ENCODE measurements around the gene SLFN13.
"Not testable (repeated sequence)": the region's sequence is repeated elsewhere in the genome, so short reads cannot be mapped to it uniquely, and the experiment has no call there.

The SLFN13 gene, protein sequence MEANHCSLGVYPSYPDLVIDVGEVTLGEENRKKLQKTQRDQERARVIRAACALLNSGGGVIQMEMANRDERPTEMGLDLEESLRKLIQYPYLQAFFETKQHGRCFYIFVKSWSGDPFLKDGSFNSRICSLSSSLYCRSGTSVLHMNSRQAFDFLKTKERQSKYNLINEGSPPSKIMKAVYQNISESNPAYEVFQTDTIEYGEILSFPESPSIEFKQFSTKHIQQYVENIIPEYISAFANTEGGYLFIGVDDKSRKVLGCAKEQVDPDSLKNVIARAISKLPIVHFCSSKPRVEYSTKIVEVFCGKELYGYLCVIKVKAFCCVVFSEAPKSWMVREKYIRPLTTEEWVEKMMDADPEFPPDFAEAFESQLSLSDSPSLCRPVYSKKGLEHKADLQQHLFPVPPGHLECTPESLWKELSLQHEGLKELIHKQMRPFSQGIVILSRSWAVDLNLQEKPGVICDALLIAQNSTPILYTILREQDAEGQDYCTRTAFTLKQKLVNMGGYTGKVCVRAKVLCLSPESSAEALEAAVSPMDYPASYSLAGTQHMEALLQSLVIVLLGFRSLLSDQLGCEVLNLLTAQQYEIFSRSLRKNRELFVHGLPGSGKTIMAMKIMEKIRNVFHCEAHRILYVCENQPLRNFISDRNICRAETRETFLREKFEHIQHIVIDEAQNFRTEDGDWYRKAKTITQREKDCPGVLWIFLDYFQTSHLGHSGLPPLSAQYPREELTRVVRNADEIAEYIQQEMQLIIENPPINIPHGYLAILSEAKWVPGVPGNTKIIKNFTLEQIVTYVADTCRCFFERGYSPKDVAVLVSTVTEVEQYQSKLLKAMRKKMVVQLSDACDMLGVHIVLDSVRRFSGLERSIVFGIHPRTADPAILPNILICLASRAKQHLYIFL

GRCh38 chr17:35448214-35448898, at the start of gene SLFN13:
SLFN13 (minus strand) TSS chr17:35448766; CDS start chr17:35445680, 3,086 bp downstream.
- no peak for FAIRE-seq

DNA sequence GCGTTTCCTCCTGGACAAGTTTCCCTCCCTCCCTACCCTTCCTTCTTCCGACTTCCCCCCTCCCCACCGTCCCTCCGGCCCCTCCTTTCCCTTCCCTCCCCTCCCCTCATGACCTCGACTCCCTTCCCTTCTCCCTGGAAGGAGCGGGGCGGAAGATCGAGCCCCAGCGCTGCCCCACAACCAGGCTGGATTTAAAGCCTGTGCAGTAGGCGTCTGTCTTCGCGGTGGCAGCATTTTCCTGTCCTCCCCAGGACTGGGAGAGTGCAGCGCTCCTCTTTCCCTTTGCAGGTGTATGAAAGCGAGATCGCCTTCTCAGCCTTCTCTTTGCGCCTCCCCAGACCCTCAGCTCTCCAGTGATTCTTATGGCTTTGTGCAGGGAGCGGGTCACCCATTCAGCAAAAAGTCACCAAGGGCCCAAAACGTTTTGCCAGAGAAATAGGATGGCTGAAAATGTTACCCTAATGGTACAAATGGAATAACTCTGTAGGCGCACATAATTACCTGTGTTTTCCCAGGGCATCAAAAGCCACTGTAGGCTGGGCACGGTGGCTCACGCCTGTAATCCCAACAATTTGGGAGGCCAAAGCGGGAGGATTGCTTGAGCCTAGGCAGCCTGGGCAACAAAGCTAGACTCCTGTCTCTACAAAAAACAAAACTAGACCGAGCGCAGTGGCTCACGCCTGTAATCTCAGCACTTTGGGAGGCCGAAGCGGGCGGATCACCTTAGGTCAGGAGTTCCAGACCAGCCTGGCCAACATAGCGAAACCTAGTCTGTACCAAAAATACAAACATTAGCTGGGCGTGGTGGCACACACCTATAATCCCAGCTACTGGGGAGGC, 48.1 kb upstream of the SLFN13 start:
- no peak for FAIRE-seq

DNA sequence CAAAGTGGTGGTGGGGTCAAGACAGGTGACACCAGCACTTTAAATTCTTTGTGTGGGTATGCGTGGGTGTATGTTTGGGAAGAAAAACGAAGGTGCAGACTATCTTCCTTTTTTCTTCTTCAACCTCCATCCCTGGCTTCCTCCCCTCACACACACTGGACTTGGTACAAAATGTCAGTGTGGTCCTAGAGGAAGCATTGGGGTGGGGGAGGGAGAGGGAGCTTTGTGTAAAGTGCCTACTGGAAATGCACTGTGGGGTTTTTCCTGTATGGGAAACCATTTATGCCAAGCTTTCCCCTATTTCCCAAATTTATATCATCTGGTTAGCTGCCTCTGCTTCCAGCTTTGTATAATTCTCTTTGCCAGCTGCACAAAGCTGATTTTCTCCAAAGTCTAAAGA, 44.5 kb upstream of the SLFN13 start:
- no peak for FAIRE-seq

DNA sequence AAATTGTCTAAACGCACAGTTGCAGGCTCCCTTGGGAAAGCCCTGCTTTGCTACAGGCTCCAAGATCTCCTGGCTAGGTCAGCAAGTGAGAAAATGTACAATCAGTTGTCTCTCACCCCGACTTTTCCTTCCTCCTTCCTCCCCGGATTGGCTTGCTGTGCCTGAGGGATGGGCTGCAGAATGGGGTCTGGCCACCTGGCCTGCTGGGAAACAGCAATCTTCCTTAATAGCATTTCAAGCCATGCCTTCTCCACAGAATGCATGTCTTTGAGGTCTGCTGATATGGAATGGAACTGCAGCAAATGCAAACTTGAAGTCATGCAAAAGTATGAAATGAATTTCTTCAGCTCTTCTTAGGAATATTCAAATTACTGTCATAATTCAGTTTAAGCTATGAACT, 42.9 kb upstream of the SLFN13 start:
- no peak for FAIRE-seq

DNA sequence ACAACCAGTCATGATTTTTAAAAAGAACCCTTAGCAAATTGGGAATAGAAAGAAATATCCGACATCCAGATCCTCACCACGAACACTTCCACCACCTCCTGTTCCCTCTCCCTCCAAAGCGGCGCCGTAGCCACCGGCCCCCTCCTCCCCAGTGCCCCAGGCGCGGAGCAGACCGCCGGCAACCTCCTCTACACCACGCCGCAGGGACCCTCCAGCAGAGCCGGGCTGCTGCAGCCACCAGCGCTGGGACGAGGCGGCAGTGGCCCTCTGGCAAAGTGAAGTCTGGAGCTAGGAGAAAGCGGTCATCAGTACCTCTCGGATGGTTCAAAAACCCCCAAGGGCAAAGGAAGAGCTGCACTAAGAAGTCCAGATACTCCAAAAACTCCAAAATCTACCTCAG, 41.4 kb upstream of the SLFN13 start:
- FAIRE-seq: no peak

DNA sequence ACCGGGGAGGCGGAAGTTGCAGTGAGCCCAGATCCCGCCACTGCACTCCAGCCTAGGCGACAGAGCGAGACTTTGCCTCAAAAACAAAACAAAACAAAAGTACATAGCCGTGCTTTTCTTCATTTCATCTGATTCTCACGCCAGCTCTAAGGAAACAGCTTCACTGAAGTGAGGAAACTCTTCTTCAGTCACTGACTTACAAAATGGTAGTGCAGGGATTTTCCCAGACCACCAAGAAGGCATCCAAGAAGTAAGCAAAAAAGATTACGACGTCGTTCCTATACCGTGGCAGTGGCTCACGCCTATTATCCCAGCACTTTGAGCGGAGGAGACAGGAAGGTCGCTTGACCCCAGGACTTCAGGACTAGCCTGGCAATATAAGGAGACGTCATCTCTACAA, 40.4 kb upstream of the SLFN13 start:
- FAIRE-seq: no peak

DNA sequence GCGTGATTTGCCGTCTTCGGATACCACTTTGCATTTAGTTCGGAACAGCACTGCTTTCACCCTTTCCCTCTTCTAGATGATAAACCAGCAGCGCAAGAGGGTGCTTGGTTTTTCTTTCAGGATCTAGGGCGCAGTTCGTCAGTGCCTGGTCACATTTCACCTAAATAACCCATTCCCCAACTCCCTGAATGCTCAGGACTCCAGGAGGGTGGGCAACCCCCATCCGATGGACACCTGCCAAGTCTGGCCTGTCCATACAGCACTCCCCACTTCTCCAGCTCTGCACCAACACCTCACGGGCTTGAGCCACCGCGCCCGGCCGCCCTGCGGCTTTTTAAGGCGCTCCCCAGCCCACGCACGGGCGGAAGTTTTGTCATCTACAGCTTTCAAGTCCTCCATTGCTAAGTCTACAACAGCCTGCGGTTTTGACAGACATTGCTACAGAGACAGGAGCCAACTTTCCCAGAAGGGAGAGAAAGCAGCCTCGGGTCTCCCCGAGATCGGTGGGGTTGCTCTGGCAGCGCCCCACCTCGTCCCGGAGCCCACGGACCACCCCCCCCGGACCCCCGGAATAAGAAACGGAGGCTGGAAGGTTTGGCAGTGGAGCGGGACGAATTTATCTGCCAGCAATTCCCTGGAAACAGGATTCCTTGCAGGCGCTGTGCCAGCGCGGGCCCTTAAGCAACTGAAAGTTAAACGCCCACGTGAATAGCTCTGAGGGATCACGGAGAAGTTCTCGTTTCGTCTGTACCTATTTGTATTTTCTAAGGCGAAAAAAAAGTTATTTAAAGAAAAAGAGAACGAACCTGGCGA, 38.6 kb upstream of the SLFN13 start:
- no peak for FAIRE-seq

- FAIRE-seq: no peak
These were observed 30.7 kb upstream of the SLFN13 start for GRCh38 chr17:35479271-35479670.

- FAIRE-seq: no peak
These were observed 28.7 kb upstream of the SLFN13 start for GRCh38 chr17:35477248-35477647.

GRCh38 chr17:35476283-35476820, 27.8 kb upstream of the SLFN13 start:
- FAIRE-seq: no peak

DNA sequence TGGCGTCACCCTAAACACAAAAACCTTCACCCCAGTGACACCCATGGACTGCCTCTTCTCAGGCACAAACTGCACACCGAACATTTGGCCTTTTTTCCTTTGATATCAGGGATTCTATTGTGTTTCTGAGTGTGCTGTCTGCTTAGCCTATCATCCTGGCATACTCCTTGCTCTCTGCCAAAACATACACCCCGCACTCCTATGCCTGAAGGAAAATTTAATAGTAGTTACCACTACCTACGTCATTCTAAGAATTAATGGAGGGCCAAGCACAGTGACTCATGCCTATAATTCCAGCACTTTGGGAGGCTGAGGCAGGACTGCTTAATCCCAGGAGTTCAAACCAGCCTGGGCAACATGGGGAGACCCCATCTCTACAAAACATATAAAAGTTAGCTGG, 19.9 kb upstream of the SLFN13 start:
- no peak for FAIRE-seq

- FAIRE-seq: no peak
These were observed 19.3 kb upstream of the SLFN13 start for GRCh38 chr17:35467824-35468223.

DNA sequence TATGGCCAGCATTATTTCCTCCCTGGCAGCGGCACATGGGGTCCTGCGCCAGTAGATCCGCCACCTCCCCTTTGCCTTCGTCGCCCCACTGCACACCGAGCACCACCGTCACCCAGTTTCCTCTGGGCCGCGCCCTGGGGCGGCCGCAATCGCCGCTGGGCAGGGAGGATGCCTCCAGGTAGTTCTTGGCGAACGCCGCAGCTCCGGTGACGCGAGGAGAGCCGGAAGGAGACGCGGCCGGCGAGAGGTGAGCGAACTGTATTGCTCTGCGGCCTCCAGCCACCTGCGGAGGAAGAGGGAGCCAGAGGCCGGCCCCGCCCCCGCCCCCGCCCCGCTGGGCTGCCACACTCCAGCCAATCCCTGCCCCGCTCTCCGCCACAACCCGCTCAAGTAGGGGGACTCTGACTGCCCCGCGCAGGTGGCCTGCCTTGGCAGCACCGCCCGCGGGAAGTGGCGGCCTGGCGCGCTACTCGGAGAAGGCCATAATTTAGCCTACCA, 11.8 kb upstream of the SLFN13 start:
- no peak for FAIRE-seq

DNA sequence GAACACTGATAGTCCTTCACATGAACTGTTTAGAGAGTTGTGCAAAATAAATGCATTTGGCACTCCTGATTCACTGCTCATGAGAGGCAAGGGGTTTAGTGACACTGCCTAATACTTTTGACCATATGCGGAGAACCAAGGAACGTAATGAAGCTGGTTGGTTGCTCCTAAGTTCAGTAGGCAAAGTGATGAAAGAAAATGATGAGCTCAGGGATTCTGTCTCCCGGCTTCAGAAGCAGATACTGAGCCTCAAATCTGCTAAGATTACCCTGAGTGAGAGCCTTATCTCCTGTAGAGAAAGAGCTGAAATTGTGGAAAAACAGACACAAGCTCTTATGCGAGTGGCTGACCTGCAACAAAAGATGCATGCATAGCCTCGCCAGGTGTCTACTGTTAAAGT, 5.5 kb upstream of the SLFN13 start:
- not testable (repeated sequence) for FAIRE-seq

DNA sequence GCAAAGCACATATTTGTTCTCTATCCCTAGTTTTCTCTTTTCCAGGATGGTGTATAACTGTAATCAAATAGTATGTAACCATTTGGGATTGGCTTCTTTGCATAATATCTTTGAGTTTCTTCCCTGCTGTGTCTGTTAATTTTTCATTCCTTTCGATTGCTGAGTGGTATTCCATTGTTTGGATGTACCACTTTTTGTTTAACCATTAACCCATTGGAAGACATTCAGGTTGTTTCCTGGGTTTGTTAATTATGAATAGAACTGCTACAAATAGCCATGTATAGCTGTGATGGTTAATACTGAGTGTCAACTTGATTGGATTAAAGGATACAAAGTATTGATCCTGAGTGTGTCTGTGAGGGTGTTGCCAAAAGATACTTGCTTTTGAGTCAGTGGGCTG, 4.6 kb upstream of the SLFN13 start:
- no peak for FAIRE-seq

GRCh38 chr17:35449371-35449931, 885 bp upstream of the SLFN13 start:
- FAIRE-seq: no peak

DNA sequence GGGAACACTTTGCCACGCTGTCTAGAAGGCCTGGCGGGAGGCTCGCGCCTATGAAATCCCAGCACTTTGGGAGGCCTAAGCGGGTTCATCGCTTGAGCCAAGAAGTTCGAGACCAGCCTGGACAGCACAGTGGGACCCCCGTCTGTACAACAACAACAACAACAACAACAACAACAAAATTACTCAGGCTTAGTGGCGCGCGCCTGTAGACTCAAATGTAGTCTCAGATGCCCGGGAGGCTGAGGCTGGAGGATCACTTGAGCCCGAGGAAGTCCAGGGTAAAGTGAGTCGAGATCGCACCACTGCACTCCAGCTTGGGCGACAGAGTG, 297 bp upstream of the SLFN13 start:
- no peak for FAIRE-seq

DNA sequence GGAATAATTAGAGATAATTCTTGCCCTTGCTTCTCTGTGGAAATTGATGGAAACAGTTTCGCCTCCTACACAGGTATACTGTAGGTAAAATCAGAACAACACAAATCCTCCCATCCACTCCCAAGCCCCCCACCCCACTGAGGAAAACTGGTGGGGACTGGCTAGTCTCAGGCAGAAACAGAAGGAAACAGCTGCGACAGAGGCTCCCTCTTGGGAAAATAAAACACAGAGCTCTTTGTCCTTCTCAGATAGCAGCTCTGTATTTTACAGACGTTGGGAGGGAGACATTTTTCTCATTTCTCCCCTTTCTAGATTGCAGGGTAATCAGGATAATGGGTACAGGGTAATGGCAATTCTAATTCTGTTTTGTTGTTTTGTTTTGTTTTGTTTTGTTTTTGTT, 1.1 kb downstream of the SLFN13 start:
- FAIRE-seq: no peak

- FAIRE-seq: no peak
These were observed 10.1 kb downstream of the SLFN13 start for GRCh38 chr17:35438433-35438832.

DNA sequence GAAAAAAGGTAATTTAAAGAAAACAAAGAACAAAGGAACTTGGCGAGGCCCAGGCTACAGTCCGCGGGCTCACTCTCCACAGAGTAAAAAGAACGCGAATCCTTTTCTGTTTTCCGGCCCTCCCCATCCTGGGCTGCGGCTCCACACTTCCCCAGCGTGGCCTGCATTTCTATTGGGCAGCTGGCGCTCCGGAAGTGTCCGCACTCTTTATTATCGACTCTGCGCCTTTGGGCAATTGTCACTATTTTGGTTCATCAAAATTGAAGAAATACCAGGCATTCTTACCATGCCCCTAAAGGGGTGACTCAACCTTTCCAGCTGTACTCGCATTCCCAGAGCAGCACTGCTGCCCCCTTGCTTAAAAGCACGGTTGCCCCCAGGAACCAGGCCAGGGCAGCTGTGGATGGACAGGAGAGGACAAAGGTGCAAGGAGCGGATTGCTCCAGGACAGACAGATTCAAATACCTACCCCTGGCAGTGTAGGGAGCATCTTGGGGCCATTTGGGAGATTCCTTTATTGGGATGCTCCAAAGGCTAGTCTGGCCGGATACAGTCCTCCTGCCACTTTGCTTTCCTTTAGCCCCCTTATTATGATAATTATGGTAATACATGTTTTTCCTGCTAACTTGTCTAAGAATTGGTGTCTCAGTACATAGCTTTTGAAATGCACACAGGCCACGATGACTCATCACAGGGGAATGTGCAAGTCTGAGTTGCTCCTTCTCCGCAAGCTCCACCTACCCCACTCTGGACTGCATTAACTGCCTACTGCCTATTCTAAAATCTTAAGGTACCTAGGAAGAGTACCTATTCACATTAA, 15.3 kb downstream of the SLFN13 start:
- no peak for FAIRE-seq
